ENCODE data around the gene CDKN2AIPNL.
"Not testable (repeated sequence)": the region's sequence is repeated elsewhere in the genome, so short reads cannot be mapped to it uniquely, and the experiment has no call there.

The CDKN2AIPNL gene

GRCh38 chr5:134396274-134396673, 15.4 kb downstream of the CDKN2AIPNL start:
- H3K4me1 Mint-ChIP-seq (ENCODE audit: low read depth), result peaks cover 5% of the 10 kb centered on the region
- peaks cover 9% of the 10 kb centered on the region for H3K36me3 Mint-ChIP-seq
- no peaks in the 10 kb centered on the region for H3K9me3 Mint-ChIP-seq (ENCODE audit: low read depth)
- no peak overlapping the region for H3K4me3 Mint-ChIP-seq
- H3K27ac Mint-ChIP-seq, result no peak overlapping the region
- no peaks in the 10 kb centered on the region for H3K27me3 Mint-ChIP-seq

GRCh38 chr5:134394932-134395331, 16.7 kb downstream of the CDKN2AIPNL start:
- Mint-ChIP-seq H3K27me3 (no peaks in the 10 kb centered on the region), H3K36me3 (peaks cover 9% of the 10 kb centered on the region), H3K4me1 (ENCODE audit: low read depth) (peaks cover 5% of the 10 kb centered on the region), H3K27ac (no peak overlapping the region), H3K9me3 (ENCODE audit: low read depth) (no peaks in the 10 kb centered on the region), H3K4me3 (no peak overlapping the region)

GRCh38 chr5:134392301-134392700, 19.4 kb downstream of the CDKN2AIPNL start:
- H3K36me3 Mint-ChIP-seq, result peaks cover 9% of the 10 kb centered on the region
- H3K9me3 Mint-ChIP-seq (ENCODE audit: low read depth), result no peaks in the 10 kb centered on the region
- no peak overlapping the region for H3K4me3 Mint-ChIP-seq
- no peaks in the 10 kb centered on the region for H3K27me3 Mint-ChIP-seq
- H3K4me1 Mint-ChIP-seq (ENCODE audit: low read depth), result peaks cover 5% of the 10 kb centered on the region
- H3K27ac Mint-ChIP-seq, result no peak overlapping the region

- Mint-ChIP-seq H3K4me3 (no peak overlapping the region), H3K27ac (peak overlapping the region; percentile 37), H3K4me1 (ENCODE audit: low read depth) (peaks cover 17% of the 10 kb centered on the region), H3K27me3 (no peaks in the 10 kb centered on the region), H3K36me3 (peaks cover 10% of the 10 kb centered on the region), H3K9me3 (ENCODE audit: low read depth) (no peaks in the 10 kb centered on the region)
Observed at GRCh38 chr5:134387443-134387842, 24.2 kb downstream of the CDKN2AIPNL start.

- no peaks in the 10 kb centered on the region for H3K9me3 Mint-ChIP-seq (ENCODE audit: low read depth)
- peaks cover 29% of the 10 kb centered on the region for H3K4me1 Mint-ChIP-seq (ENCODE audit: low read depth)
- H3K4me3 Mint-ChIP-seq, result peak overlapping the region; percentile 66
- no peaks in the 10 kb centered on the region for H3K27me3 Mint-ChIP-seq
- H3K27ac Mint-ChIP-seq, result peak overlapping the region; percentile 90
- H3K36me3 Mint-ChIP-seq, result peaks cover 10% of the 10 kb centered on the region
Observed at GRCh38 chr5:134383980-134384697, 27.5 kb downstream of the CDKN2AIPNL start.

GRCh38 chr5:134382204-134382603, 29.5 kb downstream of the CDKN2AIPNL start:
- H3K4me1 Mint-ChIP-seq (ENCODE audit: low read depth), result peaks cover 41% of the 10 kb centered on the region
- peak overlapping the region; percentile 34 for H3K27ac Mint-ChIP-seq
- H3K4me3 Mint-ChIP-seq, result not testable (repeated sequence)

GRCh38 chr5:134380346-134380745, 31.3 kb downstream of the CDKN2AIPNL start:
- no peaks in the 10 kb centered on the region for H3K9me3 Mint-ChIP-seq (ENCODE audit: low read depth)
- H3K4me3 Mint-ChIP-seq, result peak overlapping the region; percentile 37
- H3K36me3 Mint-ChIP-seq, result peaks cover 10% of the 10 kb centered on the region
- peak overlapping the region; percentile 86 for H3K27ac Mint-ChIP-seq
- peaks cover 50% of the 10 kb centered on the region for H3K4me1 Mint-ChIP-seq (ENCODE audit: low read depth)
- H3K27me3 Mint-ChIP-seq, result no peaks in the 10 kb centered on the region

More at GRCh38 chr5:134382204-134382603, 29.5 kb downstream of the CDKN2AIPNL start:
- H3K9me3 Mint-ChIP-seq (ENCODE audit: low read depth); H3K27me3 Mint-ChIP-seq: not testable (repeated sequence)
- H3K36me3 Mint-ChIP-seq, result peaks cover 10% of the 10 kb centered on the region

- peaks cover 6% of the 10 kb centered on the region for H3K36me3 Mint-ChIP-seq
- no peaks in the 10 kb centered on the region for H3K9me3 Mint-ChIP-seq (ENCODE audit: low read depth)
- H3K4me3 Mint-ChIP-seq, result peak overlapping the region; percentile 25
- peak overlapping the region; percentile 56 for H3K27ac Mint-ChIP-seq
- peaks cover 64% of the 10 kb centered on the region for H3K4me1 Mint-ChIP-seq (ENCODE audit: low read depth)
- H3K27me3 Mint-ChIP-seq, result no peaks in the 10 kb centered on the region
Observed at GRCh38 chr5:134374232-134374631, 37.4 kb downstream of the CDKN2AIPNL start.

- not testable (repeated sequence) for H3K27ac Mint-ChIP-seq
- peaks cover 58% of the 10 kb centered on the region for H3K4me1 Mint-ChIP-seq (ENCODE audit: low read depth)
- H3K4me3 Mint-ChIP-seq, result peak overlapping the region; percentile 80
Observed at GRCh38 chr5:134373633-134374032, 38.0 kb downstream of the CDKN2AIPNL start.

GRCh38 chr5:134371834-134372340, 39.8 kb downstream of the CDKN2AIPNL start:
- Mint-ChIP-seq H3K4me3 (peak overlapping the region; percentile 97), H3K36me3 (peaks cover 6% of the 10 kb centered on the region), H3K27ac (peak overlapping the region; percentile 100), H3K4me1 (ENCODE audit: low read depth) (peaks cover 57% of the 10 kb centered on the region), H3K9me3 (ENCODE audit: low read depth) (no peaks in the 10 kb centered on the region), H3K27me3 (no peaks in the 10 kb centered on the region)

More at GRCh38 chr5:134373633-134374032, 38.0 kb downstream of the CDKN2AIPNL start:
- H3K9me3 Mint-ChIP-seq (ENCODE audit: low read depth); H3K36me3 Mint-ChIP-seq; H3K27me3 Mint-ChIP-seq: not testable (repeated sequence)

GRCh38 chr5:134370871-134371833, 40.5 kb downstream of the CDKN2AIPNL start, which contains the start of gene UBE2B:
TSS of gene UBE2B (plus strand) at chr5:134371569. CDS start at chr5:134371596, 27 bp downstream.
- H3K9me3 Mint-ChIP-seq (ENCODE audit: low read depth), result no peaks in the 10 kb centered on the region
- peaks cover 58% of the 10 kb centered on the region for H3K4me1 Mint-ChIP-seq (ENCODE audit: low read depth)
- H3K4me3 Mint-ChIP-seq, result peak within 1 kb of the TSS; percentile 97
- no peaks in the 10 kb centered on the region for H3K27me3 Mint-ChIP-seq
- H3K36me3 Mint-ChIP-seq, result peaks cover 6% of the 10 kb centered on the region
- H3K27ac Mint-ChIP-seq, result peak within 1 kb of the TSS; percentile 100

GRCh38 chr5:134370311-134370870, 41.3 kb downstream of the CDKN2AIPNL start:
- Mint-ChIP-seq H3K4me3 (peak overlapping the region; percentile 97), H3K4me1 (ENCODE audit: low read depth) (peaks cover 59% of the 10 kb centered on the region), H3K9me3 (ENCODE audit: low read depth) (no peaks in the 10 kb centered on the region), H3K27ac (peak overlapping the region; percentile 100), H3K36me3 (peaks cover 6% of the 10 kb centered on the region), H3K27me3 (no peaks in the 10 kb centered on the region)

- no peak overlapping the region for H3K27ac Mint-ChIP-seq
- no peaks in the 10 kb centered on the region for H3K9me3 Mint-ChIP-seq (ENCODE audit: low read depth)
- peaks cover 6% of the 10 kb centered on the region for H3K36me3 Mint-ChIP-seq
- peaks cover 34% of the 10 kb centered on the region for H3K4me1 Mint-ChIP-seq (ENCODE audit: low read depth)
- H3K4me3 Mint-ChIP-seq, result peak overlapping the region; percentile 72
- no peaks in the 10 kb centered on the region for H3K27me3 Mint-ChIP-seq
Observed at GRCh38 chr5:134365604-134366003, 46.1 kb downstream of the CDKN2AIPNL start.

GRCh38 chr5:134355681-134356080, 56.0 kb downstream of the CDKN2AIPNL start:
- Mint-ChIP-seq H3K9me3 (ENCODE audit: low read depth) (no peaks in the 10 kb centered on the region), H3K4me1 (ENCODE audit: low read depth) (peaks cover 2% of the 10 kb centered on the region), H3K36me3 (peaks cover 3% of the 10 kb centered on the region)

More at GRCh38 chr5:134355681-134356080, 56.0 kb downstream of the CDKN2AIPNL start:
- H3K27me3 Mint-ChIP-seq, result no peaks in the 10 kb centered on the region
- no peak overlapping the region for H3K4me3 Mint-ChIP-seq
- H3K27ac Mint-ChIP-seq, result no peak overlapping the region
